Activated T-cell treated with anti-CD3 and anti-CD28 coated beads, Interleukin-2, amount 50 U/mL, for 1 hour (primary cell): Measurements from ENCODE around the gene FAM98A.

Experiments
- DNase-seq: peaks from one replicate; pipeline ENCODE4 v3.0.0-alpha.2; 2020

The FAM98A gene

DNA sequence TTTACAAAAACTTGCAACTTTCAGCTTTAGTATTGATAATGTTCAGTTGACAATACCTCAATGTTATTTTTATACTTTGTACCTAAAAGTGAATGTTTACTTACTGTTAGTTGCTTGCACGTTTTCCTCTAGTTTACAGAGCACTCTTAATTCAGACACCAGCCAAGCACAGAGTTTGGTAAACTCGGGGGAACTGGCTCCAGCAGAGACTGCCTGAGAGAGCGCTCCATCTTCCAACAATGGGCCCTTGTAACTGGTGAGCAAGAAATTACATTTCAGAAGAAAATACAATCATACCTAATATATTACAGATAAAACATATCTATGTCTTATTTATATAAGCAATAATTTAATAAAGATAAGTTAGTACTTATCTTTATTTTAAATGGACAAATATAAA, 3.7 kb downstream of the FAM98A start:
- DNase-seq = no peak

DNA sequence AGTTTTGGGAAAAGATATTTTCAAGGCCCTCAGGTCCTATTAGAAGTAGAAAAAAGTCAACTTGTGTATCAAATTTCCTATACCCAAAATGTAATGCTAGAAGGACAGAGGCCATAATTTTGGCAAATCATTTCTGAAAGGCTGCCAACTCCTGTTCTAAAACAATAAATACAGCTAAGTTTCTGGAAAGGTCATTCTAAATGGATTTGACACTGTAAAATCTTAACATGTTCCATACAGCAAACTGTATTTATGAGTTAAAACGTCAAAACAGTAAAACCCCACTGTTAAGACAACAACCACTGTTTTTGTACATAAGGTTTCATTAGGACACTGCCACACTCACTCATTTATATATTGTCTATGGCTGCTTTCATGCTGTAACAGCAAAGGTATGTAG, 9.7 kb downstream of the FAM98A start:
- DNase-seq = no peak

DNA sequence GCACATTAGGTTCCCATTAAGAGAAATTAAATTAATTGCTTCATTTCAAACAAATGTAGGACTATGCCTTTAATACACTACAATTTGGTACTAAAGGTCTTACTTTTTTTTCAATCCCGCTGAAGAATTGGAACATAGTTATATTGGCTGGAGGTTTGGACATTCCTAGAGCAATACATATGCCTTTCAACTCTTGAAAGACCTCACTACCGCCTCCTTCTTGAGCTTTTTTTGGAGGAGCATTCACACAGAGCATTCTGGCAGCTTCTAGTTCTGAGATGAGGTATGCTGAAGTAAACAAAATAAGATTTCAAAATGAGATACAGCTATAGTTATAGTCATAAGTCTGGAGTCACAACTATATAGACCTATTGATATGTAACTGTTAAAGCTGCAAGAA, 10.9 kb downstream of the FAM98A start:
- no peak for DNase-seq

DNA sequence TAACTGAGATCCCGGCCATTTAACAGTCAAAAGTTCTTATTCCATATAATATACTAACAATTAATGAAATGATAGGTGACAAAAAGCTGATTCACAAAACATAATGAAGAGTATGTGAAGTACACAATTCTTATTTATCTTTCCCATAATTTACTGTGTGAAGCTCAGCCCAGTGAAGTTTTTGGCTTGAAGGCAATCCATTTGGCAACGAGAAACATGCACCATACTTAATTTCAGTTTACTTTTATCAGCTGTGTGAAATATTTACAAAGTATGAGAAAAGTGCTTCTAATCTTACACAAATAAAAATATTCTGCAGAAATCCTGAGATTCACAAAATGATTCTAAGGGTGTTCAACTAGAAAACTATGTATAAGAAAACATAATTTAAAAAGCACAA, 12.3 kb downstream of the FAM98A start:
- no peak for DNase-seq

DNA sequence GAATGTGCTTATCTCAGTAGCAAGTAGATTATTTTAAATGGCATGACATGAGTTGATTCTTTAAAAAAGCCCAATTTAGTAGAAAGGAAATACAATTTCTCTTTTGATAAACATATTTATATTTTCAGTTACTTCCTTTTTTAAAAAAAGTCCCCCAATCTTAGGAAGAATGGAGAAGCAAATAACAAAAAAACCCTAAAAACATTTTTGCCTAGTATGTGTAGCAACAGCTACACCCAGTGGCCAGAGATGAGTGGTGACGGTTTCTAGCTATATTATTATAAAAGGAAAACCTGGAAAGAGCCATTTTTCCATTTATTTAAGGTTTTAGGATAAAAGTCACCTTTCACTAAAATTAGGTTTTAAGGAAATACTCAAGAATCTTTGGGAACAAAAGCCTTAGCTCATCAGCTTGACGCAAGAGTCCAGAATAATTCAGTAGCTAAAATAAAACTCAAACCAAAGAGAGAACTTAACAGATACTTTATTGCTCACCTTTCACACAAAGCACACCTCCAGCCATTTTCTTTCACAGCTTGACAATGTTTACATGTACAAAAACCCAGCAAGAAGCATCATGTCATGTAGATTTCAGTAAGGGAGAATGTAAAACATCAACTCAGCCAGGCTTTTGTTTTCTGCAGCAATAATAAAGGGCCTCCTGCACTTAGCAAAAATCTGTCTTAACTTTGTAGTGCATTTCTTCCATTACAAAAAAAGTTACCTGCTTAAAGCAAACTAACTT, 15.7 kb downstream of the FAM98A start:
- DNase-seq = no peak

DNA sequence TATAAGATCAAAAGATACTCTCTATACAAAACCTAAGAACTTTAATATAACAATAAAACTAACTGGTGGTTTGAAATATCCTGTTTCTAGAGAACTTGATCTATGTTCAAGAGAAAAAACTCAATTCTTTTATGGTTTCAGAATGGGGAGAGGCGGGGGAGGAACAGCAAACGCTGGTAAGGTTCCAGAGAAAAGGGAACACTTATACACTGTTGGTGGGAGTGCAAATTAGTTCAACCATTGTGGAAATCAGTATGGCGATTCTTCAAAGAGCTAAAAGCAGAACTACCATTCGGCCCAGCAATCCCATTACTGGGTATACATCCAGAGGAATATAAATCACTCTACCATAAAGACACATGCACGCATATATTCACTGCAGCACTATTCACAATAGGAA, 17.2 kb downstream of the FAM98A start:
- no peak for DNase-seq

DNA sequence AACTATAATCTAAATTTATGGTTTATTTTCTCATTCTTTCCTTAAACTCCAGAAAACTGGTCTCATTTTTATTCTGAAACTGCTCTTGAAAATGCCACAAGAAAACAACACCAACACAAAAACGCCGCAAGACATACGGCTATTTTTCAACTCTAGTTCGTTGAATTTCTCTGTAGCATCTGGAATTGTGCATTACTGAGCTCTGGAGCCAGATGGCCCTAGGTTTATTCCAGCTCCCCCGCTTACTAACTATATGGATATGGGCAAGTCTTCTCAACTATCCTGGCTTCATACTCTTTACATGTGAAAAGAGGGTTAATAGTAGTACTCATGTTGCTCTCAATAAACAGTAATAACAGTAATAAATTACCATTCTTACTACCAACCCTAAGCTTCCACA, 19.9 kb downstream of the FAM98A start:
- no peak for DNase-seq

DNA sequence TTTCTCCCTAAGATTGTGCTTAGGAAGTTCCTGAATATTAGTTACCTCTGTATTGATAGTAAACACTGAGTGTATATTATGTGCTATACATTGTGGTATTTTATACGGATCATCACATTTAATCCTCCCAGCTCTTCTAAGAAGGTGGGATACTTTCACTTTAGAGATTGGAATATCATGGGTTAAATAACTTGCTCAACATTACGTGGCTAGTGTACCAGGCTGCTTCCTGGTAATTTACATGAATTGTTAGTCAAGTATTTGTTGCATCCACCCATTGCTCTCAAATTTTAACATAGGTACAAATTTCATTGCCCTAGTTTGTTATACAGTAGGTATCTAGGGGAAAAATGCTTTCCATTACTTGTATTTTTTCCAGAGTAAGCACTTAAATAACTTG, 21.4 kb downstream of the FAM98A start:
- no peak for DNase-seq

DNA sequence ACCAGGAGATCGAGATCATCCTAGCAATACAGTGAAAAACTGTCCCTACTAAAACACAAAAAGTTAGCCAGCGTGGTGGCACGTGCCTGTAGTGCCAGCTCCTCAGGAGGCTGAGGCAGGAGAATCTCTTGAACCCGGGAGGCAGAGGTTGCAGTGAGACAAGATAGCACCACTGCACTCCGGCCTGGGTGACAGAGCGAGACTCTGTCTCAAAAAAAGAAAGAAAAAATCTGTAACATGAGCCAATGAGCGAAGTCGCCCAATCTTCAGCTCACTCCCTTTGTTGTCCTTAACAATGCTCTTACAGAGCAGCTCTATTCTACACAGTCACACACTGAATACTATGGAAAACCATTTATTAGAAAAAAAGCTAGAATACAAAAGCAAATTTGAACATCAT, 22.0 kb downstream of the FAM98A start:
- DNase-seq = no peak

DNA sequence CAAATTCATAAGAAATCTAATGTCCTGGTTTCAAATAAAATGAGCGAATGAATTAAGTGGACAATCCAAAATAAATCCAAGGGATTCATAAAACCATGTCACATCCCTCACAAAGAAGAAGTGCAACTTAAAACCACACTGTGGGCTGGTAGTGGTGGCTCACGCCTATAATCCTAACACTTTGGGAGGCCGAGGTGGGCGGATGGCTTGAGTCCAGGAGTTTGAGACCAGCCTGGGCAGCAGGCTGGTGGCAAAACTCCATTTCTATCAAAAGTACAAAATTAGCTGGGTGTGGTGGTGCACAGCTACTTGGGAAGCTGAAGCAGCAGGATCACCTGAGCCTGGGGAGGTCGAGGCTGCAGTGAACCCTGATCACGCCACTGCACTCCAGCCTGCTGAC, 25.4 kb downstream of the FAM98A start:
- no peak for DNase-seq

DNA sequence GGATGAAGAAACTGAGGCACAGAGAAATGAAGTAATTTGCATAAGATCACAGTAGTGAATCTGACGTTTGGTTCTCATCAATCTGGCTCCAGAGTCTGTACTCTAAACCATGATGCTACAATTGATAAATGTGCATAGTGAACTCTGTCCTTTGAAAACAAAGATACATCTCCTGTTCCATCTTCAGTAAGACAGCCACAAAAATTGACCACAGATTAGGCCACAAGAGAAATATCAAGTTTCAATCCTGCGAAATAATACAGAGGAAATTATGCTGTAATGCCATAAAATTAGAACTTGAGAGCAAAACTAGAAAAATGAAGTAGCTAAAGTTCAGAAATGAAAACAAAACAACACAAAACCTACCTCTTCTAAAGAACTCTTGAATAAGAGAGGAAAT, 28.4 kb downstream of the FAM98A start:
- DNase-seq = no peak

DNA sequence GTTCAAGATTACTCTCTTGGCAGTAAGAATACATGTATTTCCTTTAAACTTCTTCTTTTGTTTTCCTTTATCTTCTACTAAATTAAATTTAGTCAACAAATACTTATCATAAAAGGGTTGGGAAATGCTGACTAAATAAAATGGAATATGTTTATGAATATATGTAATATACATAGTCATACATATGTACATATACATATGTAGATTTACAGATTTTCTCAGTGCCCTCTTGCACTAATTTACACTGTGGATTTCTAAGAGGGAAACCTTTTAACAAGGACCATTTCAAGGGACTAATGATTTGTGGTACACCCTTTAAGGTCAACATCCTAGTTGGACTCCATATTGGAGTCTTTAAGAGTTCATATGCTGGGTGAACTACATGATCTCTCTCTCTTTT, 37.2 kb downstream of the FAM98A start:
- no peak for DNase-seq

DNA sequence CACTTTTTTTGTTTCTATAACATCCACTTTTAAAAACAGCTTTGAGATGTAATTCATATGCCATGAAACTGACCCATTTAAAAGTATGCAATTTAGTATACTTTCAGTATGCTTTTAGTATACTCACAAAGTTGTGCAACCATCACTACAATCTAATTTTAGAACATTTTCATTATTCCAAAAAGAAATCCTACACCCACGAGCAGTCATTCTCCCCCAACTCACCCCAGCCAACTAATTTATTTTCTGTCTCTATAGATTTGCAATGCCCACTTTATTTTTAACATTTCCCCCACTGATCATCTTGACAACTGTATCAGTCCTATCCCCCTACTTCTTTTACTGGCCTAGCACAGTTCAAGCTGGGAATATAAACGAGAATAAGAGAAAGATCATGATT, 39.1 kb downstream of the FAM98A start:
- no peak for DNase-seq

DNA sequence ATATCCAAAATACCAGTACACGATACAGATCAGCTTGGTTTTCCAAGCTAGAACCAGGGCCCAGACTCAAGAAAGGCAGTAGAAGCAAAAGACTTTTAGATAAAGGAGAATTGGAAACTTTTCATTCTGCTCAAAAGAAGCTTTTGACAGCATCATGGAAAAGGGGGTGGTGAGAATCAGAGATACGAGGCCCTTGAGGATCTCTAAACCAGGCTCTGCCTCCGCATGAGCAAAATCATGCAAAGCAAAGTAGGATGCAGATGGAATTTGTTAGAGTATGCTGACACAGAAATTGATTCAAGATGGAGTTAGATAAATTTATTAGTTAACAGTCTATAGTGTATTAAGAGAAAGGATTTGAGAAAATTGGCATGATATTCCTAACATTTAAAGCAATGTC, 39.8 kb downstream of the FAM98A start:
- no peak for DNase-seq

DNA sequence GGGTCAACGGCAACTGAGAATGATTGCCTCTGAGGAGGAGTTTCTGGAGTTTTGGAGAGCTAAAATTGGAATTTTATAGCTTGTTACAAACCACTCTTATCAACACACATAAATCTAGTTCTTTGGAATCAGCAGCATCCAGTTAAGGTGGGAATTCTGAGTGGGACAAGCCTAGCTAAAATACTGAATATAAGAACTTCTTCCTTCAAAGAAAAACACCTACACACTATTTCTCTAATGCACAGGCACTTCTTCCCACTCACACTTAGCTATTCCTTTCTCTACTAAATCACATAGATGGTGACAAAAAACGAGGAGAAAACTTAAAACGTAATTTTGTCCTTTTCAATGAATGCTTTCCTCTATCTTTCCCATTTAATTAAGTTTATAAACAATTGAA, 43.4 kb downstream of the FAM98A start:
- DNase-seq = no peak

DNA sequence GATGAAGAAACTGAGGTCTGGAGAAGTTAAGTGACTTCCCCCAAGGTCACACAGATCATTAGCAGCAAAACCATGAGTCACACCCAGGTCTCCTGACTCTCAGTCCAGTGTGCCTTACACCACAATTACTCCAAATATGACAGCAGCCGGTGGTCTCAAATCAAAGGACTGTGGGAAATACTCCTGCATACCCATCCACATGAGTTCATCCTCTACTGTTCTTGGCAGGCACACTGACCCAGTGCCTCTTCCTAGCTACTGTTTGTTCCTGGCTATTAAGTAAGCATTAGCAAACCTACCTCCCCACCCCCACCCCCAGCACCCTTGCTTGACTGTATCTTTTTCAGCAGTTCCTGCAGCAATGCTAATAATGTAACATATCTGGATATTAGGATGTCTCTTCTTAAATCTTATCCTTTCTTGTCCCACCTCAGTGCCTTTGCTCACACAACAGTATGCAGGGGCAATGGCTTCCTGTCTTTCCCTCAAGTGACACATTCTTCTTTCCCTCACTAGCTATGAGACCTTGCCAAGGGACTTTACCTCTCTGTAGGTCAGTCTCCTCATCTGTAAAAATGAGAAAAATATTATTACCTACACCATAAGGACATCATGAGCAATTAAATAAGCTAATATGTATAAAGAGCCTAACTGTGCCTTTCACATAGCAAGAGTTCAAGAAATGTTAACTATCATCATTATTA, 46.2 kb downstream of the FAM98A start:
- no peak for DNase-seq

DNA sequence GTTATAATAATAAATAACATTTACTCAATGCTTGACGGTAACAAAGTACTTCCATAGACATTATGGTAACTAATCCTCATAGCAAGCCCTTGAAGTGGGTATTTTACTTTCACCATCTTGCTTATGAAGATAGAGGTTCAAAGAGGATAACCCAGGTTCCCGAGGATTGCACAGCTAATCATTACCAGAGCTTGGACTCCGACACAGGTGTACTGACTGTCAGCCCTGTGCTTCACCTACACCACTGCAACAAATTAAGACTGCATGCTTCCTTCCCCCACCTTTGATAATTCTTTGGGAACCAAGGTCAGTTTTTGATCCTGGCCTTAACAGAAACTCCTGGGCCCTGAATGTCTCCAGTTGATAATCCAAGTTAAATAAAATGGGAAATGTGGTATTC, 48.9 kb downstream of the FAM98A start:
- no peak for DNase-seq

DNA sequence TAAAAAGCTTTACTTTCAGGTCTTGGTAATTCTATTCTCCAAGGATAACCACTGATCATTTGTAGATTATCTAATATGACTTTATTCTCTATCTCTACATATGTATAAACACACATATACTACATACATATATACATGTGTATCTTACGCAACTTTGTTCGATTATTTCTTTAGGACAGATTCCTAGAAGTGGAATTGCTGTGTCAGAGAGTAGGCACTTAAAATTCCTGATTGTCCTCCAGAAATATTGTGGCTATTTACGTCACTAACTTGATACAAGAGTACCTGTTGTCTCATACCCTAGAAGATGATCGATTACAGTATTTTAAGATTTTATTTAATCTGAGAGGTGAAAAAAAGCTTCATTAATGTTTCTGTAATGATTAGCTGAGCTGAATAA, 57.9 kb downstream of the FAM98A start:
- no peak for DNase-seq

DNA sequence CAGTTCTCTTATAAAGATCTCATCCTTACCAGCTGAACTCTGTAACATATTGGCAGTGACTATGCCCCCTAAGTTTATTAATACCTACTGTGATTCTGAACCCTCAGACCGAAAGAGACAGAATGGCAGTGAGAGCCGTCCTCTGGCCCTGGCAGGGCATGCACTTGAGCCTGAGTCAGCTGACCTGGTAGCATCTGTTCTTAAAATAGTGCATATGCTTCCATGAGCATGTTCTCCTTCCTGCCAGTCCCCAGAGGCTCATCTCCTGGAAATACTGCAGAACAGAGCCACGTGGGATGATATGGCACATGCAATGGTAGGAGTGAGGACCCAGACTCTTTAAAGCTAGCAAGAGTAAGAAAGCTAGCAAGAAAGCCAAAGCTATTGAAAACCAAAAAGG, 63.7 kb downstream of the FAM98A start:
- DNase-seq = no peak
